C4-2B (cell line): ENCODE results near the gene AGAP9.
"Not testable (repeated sequence)": the region's sequence is repeated elsewhere in the genome, so short reads cannot be mapped to it uniquely, and the experiment has no call there.

Experiments
- ZFX ChIP-seq: fragments of 450-650 bp; IDR thresholded peaks from 2 replicates; pipeline ENCODE4 v1.6.1; 2017
- TF ChIP-seq, protein P1 (sequence below): fragments of 450-650 bp; conservative IDR thresholded peaks from 2 replicates; pipeline ENCODE4 v1.5.1; 2017; ENCODE audit warnings: mild to moderate bottlenecking

DNA sequence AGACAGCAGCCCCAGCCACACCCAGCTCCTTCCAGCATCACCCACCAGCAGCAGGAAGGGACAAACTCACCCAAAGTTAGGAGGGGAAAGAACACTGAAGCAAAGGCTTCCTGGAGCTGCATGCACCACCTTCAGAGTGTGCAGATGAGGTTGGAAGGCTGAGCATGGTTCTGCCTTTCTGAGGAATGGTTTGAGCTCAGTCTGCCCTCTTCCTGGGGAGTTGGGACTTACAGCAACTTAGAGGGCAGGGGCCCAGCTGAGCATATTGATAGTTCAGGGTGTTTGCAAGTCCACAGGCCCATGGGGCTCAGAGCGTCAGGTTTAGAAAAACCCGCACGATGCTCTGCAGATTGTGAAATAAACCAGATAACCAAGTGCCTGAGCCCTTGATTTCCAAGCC lies 43.3 kb downstream of the AGAP9 start:
- TF ChIP-seq, protein P1, sequence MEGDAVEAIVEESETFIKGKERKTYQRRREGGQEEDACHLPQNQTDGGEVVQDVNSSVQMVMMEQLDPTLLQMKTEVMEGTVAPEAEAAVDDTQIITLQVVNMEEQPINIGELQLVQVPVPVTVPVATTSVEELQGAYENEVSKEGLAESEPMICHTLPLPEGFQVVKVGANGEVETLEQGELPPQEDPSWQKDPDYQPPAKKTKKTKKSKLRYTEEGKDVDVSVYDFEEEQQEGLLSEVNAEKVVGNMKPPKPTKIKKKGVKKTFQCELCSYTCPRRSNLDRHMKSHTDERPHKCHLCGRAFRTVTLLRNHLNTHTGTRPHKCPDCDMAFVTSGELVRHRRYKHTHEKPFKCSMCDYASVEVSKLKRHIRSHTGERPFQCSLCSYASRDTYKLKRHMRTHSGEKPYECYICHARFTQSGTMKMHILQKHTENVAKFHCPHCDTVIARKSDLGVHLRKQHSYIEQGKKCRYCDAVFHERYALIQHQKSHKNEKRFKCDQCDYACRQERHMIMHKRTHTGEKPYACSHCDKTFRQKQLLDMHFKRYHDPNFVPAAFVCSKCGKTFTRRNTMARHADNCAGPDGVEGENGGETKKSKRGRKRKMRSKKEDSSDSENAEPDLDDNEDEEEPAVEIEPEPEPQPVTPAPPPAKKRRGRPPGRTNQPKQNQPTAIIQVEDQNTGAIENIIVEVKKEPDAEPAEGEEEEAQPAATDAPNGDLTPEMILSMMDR: not testable (repeated sequence)
- TF ChIP-seq ZFX: not testable (repeated sequence)
